ENCODE measurements around the gene FREY1. TPM values are rescaled to one million over a fixed set of nuclear protein-coding genes. Genes with fewer than 3 reads are reported as not detected.

Gene FREY1
- total RNA-seq, 1 donor, result 1.8 TPM

- Histone ChIP-seq H4K20me1 (ENCODE audit: insufficient read depth, low read length) (peaks cover 7% of the 10 kb centered on the region), H3K79me2 (ENCODE audit: insufficient read depth, low read length) (no peaks in the 10 kb centered on the region), H3K27me3 (ENCODE audit: insufficient read depth, low read length) (peaks cover 24% of the 10 kb centered on the region), H2AFZ (ENCODE audit: low read length) (peak overlapping the region; percentile 68), H3K4me3 (ENCODE audit: insufficient read depth, low read length) (peak overlapping the region; percentile 71), H3K36me3 (ENCODE audit: insufficient read depth, low read length) (peaks cover 3% of the 10 kb centered on the region), H3K4me1 (ENCODE audit: insufficient read depth, low read length) (peaks cover 10% of the 10 kb centered on the region), H3K4me2 (ENCODE audit: insufficient read depth, low read length) (peak overlapping the region; percentile 73), H3K9me3 (ENCODE audit: low read depth, low read length) (no peaks in the 10 kb centered on the region), H3K27ac (ENCODE audit: low read depth, low read length) (peak overlapping the region; percentile 41)
- peak; percentile 100 for DNase-seq (ENCODE audit: insufficient read length, low spot score, missing footprints)
- no peak for TF ChIP-seq CTCF (IDR thresholded peaks at IDR 0.05; ENCODE audit: extremely low read depth, low read depth, low read length)
Measured at GRCh38 chr11:45899448-45900174, 7.5 kb downstream of the FREY1 start.

- Histone ChIP-seq H3K4me3 (ENCODE audit: insufficient read depth, low read length) (peak overlapping the region; percentile 71), H3K4me2 (ENCODE audit: insufficient read depth, low read length) (peak overlapping the region; percentile 73), H3K27ac (ENCODE audit: low read depth, low read length) (peak overlapping the region; percentile 41), H3K36me3 (ENCODE audit: insufficient read depth, low read length) (peaks cover 3% of the 10 kb centered on the region), H4K20me1 (ENCODE audit: insufficient read depth, low read length) (peaks cover 7% of the 10 kb centered on the region), H3K27me3 (ENCODE audit: insufficient read depth, low read length) (peaks cover 24% of the 10 kb centered on the region), H3K4me1 (ENCODE audit: insufficient read depth, low read length) (peaks cover 10% of the 10 kb centered on the region), H2AFZ (ENCODE audit: low read length) (no peak overlapping the region), H3K9me3 (ENCODE audit: low read depth, low read length) (no peaks in the 10 kb centered on the region), H3K79me2 (ENCODE audit: insufficient read depth, low read length) (no peaks in the 10 kb centered on the region)
- TF ChIP-seq CTCF (IDR thresholded peaks at IDR 0.05; ENCODE audit: extremely low read depth, low read depth, low read length), result no peak
- no peak for DNase-seq (ENCODE audit: insufficient read length, low spot score, missing footprints)
Measured at GRCh38 chr11:45899086-45899447, 8.0 kb downstream of the FREY1 start.

GRCh38 chr11:45897556-45897955 lies 9.5 kb downstream of the FREY1 start:
- Histone ChIP-seq H3K4me1 (ENCODE audit: insufficient read depth, low read length) (peaks cover 10% of the 10 kb centered on the region), H3K27me3 (ENCODE audit: insufficient read depth, low read length) (peaks cover 29% of the 10 kb centered on the region), H3K79me2 (ENCODE audit: insufficient read depth, low read length) (no peaks in the 10 kb centered on the region), H2AFZ (ENCODE audit: low read length) (no peak overlapping the region), H3K4me2 (ENCODE audit: insufficient read depth, low read length) (no peak overlapping the region), H3K4me3 (ENCODE audit: insufficient read depth, low read length) (no peak overlapping the region), H3K36me3 (ENCODE audit: insufficient read depth, low read length) (no peaks in the 10 kb centered on the region), H3K27ac (ENCODE audit: low read depth, low read length) (no peak overlapping the region), H3K9me3 (ENCODE audit: low read depth, low read length) (no peaks in the 10 kb centered on the region), H4K20me1 (ENCODE audit: insufficient read depth, low read length) (peaks cover 10% of the 10 kb centered on the region)
- DNase-seq (ENCODE audit: insufficient read length, low spot score, missing footprints), result peak; percentile 74
- no peak for TF ChIP-seq CTCF (IDR thresholded peaks at IDR 0.05; ENCODE audit: extremely low read depth, low read depth, low read length)

GRCh38 chr11:45896422-45896984 lies 10.6 kb downstream of the FREY1 start:
- Histone ChIP-seq H3K27me3 (ENCODE audit: insufficient read depth, low read length) (peaks cover 29% of the 10 kb centered on the region), H3K36me3 (ENCODE audit: insufficient read depth, low read length) (no peaks in the 10 kb centered on the region), H3K27ac (ENCODE audit: low read depth, low read length) (no peak overlapping the region), H2AFZ (ENCODE audit: low read length) (no peak overlapping the region), H3K4me3 (ENCODE audit: insufficient read depth, low read length) (no peak overlapping the region), H4K20me1 (ENCODE audit: insufficient read depth, low read length) (peaks cover 7% of the 10 kb centered on the region), H3K4me1 (ENCODE audit: insufficient read depth, low read length) (peaks cover 10% of the 10 kb centered on the region), H3K79me2 (ENCODE audit: insufficient read depth, low read length) (no peaks in the 10 kb centered on the region), H3K9me3 (ENCODE audit: low read depth, low read length) (no peaks in the 10 kb centered on the region), H3K4me2 (ENCODE audit: insufficient read depth, low read length) (no peak overlapping the region)
- no peak for TF ChIP-seq CTCF (IDR thresholded peaks at IDR 0.05; ENCODE audit: extremely low read depth, low read depth, low read length)
- DNase-seq (ENCODE audit: insufficient read length, low spot score, missing footprints), result peak; percentile 45

Measured in osteoblast (primary cell).